ENCODE data around the gene IL18RAP.

IL18RAP gene

DNA sequence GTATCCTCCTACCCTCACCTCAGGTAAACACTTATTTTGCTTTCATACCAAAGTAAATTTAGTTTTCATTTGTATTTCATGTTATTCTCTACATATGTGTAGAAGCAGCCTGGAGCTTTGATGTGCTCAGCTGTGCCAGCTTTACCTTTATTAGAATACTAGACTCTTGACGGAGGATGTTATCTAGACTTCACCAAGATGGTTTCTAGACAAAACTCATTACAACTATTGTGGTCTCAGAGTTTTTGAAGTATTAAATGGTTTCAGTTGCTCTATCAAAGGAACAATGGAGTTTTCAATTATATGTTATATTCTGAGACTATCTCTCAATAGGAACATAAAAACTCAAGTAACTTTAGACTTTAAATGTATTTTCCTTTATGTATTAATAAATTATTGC lies 5.0 kb upstream of the IL18RAP start:
- TF ChIP-seq, protein P1, sequence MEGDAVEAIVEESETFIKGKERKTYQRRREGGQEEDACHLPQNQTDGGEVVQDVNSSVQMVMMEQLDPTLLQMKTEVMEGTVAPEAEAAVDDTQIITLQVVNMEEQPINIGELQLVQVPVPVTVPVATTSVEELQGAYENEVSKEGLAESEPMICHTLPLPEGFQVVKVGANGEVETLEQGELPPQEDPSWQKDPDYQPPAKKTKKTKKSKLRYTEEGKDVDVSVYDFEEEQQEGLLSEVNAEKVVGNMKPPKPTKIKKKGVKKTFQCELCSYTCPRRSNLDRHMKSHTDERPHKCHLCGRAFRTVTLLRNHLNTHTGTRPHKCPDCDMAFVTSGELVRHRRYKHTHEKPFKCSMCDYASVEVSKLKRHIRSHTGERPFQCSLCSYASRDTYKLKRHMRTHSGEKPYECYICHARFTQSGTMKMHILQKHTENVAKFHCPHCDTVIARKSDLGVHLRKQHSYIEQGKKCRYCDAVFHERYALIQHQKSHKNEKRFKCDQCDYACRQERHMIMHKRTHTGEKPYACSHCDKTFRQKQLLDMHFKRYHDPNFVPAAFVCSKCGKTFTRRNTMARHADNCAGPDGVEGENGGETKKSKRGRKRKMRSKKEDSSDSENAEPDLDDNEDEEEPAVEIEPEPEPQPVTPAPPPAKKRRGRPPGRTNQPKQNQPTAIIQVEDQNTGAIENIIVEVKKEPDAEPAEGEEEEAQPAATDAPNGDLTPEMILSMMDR (IDR thresholded peaks at IDR 0.05; ENCODE audit: low read depth, low read length), result no peak

DNA sequence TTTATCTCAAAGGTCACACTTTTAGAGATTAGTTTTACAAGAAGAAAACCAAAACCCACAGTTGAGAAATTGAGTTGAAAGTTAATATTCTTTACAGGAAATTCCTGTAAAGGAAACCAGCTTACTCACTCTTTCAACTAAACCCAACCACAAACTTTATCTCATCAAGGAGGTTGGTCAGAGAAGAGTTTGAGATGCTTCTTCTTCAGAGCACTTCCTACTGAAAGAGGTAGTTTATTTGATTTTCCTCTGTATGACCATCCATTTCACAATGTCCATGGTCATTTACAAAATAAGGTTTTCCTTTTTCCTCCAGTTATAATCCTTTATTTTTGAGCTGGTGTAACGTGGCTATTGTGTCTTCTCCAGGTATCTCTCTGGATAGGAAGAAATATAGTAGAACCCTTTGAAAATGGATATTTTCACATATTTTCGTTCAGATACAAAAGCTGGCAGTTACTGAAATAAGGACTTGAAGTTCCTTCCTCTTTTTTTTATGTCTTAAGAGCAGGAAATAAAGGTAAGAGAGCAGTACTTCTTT lies 4.5 kb upstream of the IL18RAP start:
- DNase-seq, result no peak
- no peaks in the 10 kb centered on the region for H3K4me1 ChIP-seq
- H3K27me3 ChIP-seq, result no peaks in the 10 kb centered on the region
- no peaks in the 10 kb centered on the region for H3K9me3 ChIP-seq
- no peaks in the 10 kb centered on the region for H3K36me3 ChIP-seq
- H3K4me3 ChIP-seq (ENCODE audit: low read depth, low read length), result no peak overlapping the region
- TF ChIP-seq, protein P1 (IDR thresholded peaks at IDR 0.05; ENCODE audit: low read depth, low read length), result no peak

More for the DNA sequence above, 5.0 kb upstream of the IL18RAP start:
- no peak overlapping the region for H3K4me3 ChIP-seq (ENCODE audit: low read depth, low read length)
- DNase-seq, result no peak
- no peaks in the 10 kb centered on the region for H3K4me1 ChIP-seq
- no peaks in the 10 kb centered on the region for H3K9me3 ChIP-seq
- no peaks in the 10 kb centered on the region for H3K36me3 ChIP-seq
- no peaks in the 10 kb centered on the region for H3K27me3 ChIP-seq

DNA sequence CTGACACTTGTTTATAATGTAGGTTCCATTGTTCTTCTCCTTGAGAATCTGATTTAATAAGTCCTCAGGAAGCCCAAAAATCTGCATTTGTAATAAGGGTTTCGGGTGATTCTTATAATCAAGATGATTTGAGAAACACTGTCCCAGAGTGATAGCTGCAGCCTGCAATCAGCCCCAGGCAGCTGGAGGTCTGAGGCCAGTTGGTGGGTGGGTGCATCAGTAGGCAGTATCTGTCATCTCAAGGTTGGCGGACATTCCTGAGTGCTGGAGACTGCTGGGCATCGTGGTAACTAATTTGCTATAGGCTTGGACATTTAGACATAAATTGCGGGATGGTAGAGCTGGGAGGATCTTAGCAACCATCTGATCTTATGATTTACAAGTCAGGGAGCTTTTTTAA lies 2.7 kb upstream of the IL18RAP start:
- H3K4me1 ChIP-seq, result no peaks in the 10 kb centered on the region

DNA sequence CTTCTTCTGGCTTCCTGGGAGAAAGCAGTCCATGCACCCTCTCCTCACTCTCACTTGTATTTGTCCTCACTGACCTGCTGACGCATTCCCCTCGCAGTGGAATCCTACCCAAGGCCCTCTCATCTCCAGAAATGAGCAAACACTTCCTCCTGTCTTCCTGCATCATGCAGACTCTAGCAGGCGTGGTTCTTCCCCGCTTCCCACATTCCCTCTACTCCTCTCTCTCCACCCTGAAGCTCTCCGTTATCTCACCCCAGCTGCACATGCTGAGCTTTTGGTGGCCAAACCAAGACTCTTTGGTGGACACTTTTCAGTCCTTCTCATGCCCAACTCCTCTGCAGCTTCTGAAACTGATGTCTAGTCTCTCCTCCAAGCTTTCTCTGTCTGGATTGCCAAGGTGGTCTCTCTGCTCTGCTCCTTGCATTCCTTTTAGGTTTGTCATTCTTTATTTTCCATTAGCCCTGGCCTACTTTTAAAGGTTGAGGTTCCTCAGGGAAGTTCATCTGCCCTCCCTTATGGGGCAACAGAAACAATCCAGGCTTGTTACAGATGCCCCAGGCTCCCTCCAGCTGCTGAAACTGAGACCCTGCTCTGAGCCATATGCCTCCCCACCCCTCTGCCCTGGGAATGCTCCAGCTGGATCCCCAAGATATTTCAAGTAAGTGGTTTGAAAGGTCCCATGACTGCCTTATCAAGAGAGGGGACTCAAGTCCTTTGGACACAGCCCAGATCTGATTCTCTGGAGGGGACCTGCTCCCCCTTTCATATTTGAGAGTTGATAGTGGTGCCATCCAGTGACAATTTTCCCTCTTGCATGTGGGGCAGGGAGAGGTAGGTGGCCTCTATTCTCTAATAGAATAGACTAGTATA lies 835 bp upstream of the IL18RAP start:
- no peaks in the 10 kb centered on the region for H3K36me3 ChIP-seq
- no peaks in the 10 kb centered on the region for H3K27me3 ChIP-seq
- no peaks in the 10 kb centered on the region for H3K4me1 ChIP-seq
- no peak for DNase-seq
- TF ChIP-seq, protein P1 (IDR thresholded peaks at IDR 0.05; ENCODE audit: low read depth, low read length), result no peak
- H3K9me3 ChIP-seq, result no peaks in the 10 kb centered on the region
- no peak overlapping the region for H3K4me3 ChIP-seq (ENCODE audit: low read depth, low read length)

More for the DNA sequence above, 2.7 kb upstream of the IL18RAP start:
- Histone ChIP-seq H3K9me3 (no peaks in the 10 kb centered on the region), H3K27me3 (no peaks in the 10 kb centered on the region), H3K4me3 (ENCODE audit: low read depth, low read length) (no peak overlapping the region), H3K36me3 (no peaks in the 10 kb centered on the region)
- no peak for DNase-seq
- TF ChIP-seq, protein P1 (IDR thresholded peaks at IDR 0.05; ENCODE audit: low read depth, low read length), result no peak

DNA sequence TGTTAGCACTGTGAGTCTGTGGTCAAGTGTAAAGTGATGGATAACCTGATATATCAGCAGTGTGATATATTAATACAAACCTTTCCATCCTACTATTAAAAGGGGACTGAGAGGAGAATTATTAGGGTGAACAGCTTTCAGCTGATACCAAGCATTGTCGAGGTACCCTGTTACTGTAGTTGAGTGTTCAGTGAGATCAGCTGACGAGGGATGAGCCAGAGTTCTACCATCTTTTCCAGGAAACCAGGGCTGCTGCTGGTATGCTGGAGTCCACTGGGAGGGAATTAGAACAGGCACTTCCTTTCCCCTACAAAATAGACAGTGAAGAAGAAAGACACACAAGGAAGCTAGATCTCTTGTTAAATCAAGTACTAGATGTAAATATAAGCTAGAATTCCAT lies 408 bp downstream of the IL18RAP start:
- Histone ChIP-seq H3K9me3 (no peaks in the 10 kb centered on the region), H3K4me1 (no peaks in the 10 kb centered on the region), H3K27me3 (no peaks in the 10 kb centered on the region), H3K36me3 (no peaks in the 10 kb centered on the region), H3K4me3 (ENCODE audit: low read depth, low read length) (no peak overlapping the region)
- TF ChIP-seq, protein P1 (IDR thresholded peaks at IDR 0.05; ENCODE audit: low read depth, low read length), result no peak
- no peak for DNase-seq

DNA sequence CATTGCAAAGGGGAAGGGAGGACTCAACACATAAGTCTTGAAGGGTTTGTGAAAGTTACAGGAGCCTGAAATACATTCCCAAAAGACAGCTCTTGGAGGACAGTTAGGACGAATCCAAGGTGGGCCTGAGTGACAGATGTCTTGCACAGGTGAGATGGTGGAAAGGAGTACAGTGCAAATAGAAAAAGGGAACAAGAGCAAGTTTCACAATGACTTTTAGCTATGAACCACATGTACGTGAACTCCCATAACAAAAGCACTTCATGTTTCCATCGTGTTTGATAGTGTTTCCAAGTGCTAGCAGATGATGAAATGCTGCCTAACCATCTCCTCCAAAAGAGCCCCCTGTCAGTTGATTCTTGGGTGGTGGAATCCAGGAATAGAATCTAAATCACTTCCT lies 1.8 kb downstream of the IL18RAP start:
- Histone ChIP-seq H3K4me3 (ENCODE audit: low read depth, low read length) (no peak overlapping the region), H3K4me1 (no peaks in the 10 kb centered on the region), H3K27me3 (no peaks in the 10 kb centered on the region), H3K36me3 (no peaks in the 10 kb centered on the region), H3K9me3 (no peaks in the 10 kb centered on the region)
- TF ChIP-seq, protein P1 (IDR thresholded peaks at IDR 0.05; ENCODE audit: low read depth, low read length), result no peak
- DNase-seq, result no peak

Data from BE2C (cell line).